HG03095 (cell line): ENCODE measurements around the gene KIF4A.
A peak's percentile ranks its signal among the peaks of the same experiment; 100 is the strongest.
"Not testable (repeated sequence)": the region's sequence is repeated elsewhere in the genome, so short reads cannot be mapped to it uniquely, and the experiment has no call there.

Source experiments
- ATAC-seq: cut with Tn5 transposase; IDR thresholded peaks from one replicate; pipeline ENCODE4 v1.9.1; 2021; ENCODE audit warnings: moderate library complexity; ENCODE audit not compliant: unreplicated experiment

The KIF4A gene

GRCh38 chrX:70289168-70289792, 624 bp upstream of the KIF4A start:
- no peak for ATAC-seq

GRCh38 chrX:70292788-70293187, 2.9 kb downstream of the KIF4A start:
- ATAC-seq: no peak

- ATAC-seq: no peak
Observed at GRCh38 chrX:70293621-70294020, 3.7 kb downstream of the KIF4A start.

GRCh38 chrX:70301716-70302115, 11.8 kb downstream of the KIF4A start:
- no peak for ATAC-seq

GRCh38 chrX:70313503-70313902, 23.6 kb downstream of the KIF4A start:
- ATAC-seq: no peak

GRCh38 chrX:70322784-70323183, 32.9 kb downstream of the KIF4A start:
- no peak for ATAC-seq

- not testable (repeated sequence) for ATAC-seq
Observed at GRCh38 chrX:70323628-70324027, 33.7 kb downstream of the KIF4A start.

- no peak for ATAC-seq
Observed at GRCh38 chrX:70324326-70324725, 34.4 kb downstream of the KIF4A start.

GRCh38 chrX:70331161-70331560, 41.3 kb downstream of the KIF4A start:
- no peak for ATAC-seq

- ATAC-seq: no peak
Observed at GRCh38 chrX:70332600-70332999, 42.7 kb downstream of the KIF4A start.

- ATAC-seq: peak; percentile 100
Observed at GRCh38 chrX:70336767-70337166, 46.9 kb downstream of the KIF4A start.

GRCh38 chrX:70338290-70338689, 48.4 kb downstream of the KIF4A start:
- ATAC-seq: no peak

GRCh38 chrX:70343435-70343834, 53.5 kb downstream of the KIF4A start:
- ATAC-seq: no peak

GRCh38 chrX:70346418-70347070, 56.6 kb downstream of the KIF4A start:
- ATAC-seq: no peak

- ATAC-seq: not testable (repeated sequence)
Observed at GRCh38 chrX:70348825-70349224, 58.9 kb downstream of the KIF4A start.

GRCh38 chrX:70349367-70350125, 59.6 kb downstream of the KIF4A start:
- ATAC-seq: not testable (repeated sequence)

- no peak for ATAC-seq
Observed at GRCh38 chrX:70352496-70352895, 62.6 kb downstream of the KIF4A start.

GRCh38 chrX:70353514-70353913, 63.6 kb downstream of the KIF4A start:
- no peak for ATAC-seq

GRCh38 chrX:70354716-70355115, 64.8 kb downstream of the KIF4A start:
- ATAC-seq: no peak

GRCh38 chrX:70359458-70359857, 69.6 kb downstream of the KIF4A start:
- ATAC-seq: no peak

- ATAC-seq: no peak
Observed at GRCh38 chrX:70360366-70360765, 70.5 kb downstream of the KIF4A start.

GRCh38 chrX:70368731-70369130, 78.8 kb downstream of the KIF4A start:
- ATAC-seq: not testable (repeated sequence)
